ENCODE results near the gene LACC1. TPM values are rescaled to one million over a fixed set of nuclear protein-coding genes. Genes with fewer than 3 reads are reported as not detected.

LACC1 gene
- total RNA-seq, 1 experiment from 2014 or later, result 3.7 TPM

GRCh38 chr13:43835701-43836100 is 44.0 kb upstream of the LACC1 start:
- Histone ChIP-seq H2BK15ac (ENCODE audit: low read depth, low read length) (no peak overlapping the region), H3K23me2 (ENCODE audit: insufficient read length, low read depth, low read length, poor library complexity, severe bottlenecking) (no peaks in the 10 kb centered on the region), H3K9me3 (ENCODE audit: control insufficient read depth, low read depth, low read length) (no peaks in the 10 kb centered on the region), H2BK12ac (ENCODE audit: insufficient read length, low read depth, low read length) (no peak overlapping the region), H3K18ac (ENCODE audit: insufficient read length, low read depth, low read length) (no peak overlapping the region), H2BK120ac (ENCODE audit: low read depth, low read length, poor library complexity, severe bottlenecking) (no peak overlapping the region), H3K14ac (ENCODE audit: insufficient read depth, low read length) (no peak overlapping the region), H3K79me1 (ENCODE audit: insufficient read depth, low read depth, low read length, poor library complexity, severe bottlenecking) (no peaks in the 10 kb centered on the region), H4K8ac (replicated peaks; ENCODE audit: insufficient read length, low read depth, low read length) (no peak overlapping the region), H3K4me1 (ENCODE audit: insufficient read depth, low read length) (no peaks in the 10 kb centered on the region), H2AK5ac (ENCODE audit: insufficient read length, low read length) (no peak overlapping the region), H3T11ph (ENCODE audit: low read length) (no peak overlapping the region), H3K4me2 (ENCODE audit: insufficient read depth, insufficient read length, low read length) (no peak overlapping the region), H4K91ac (ENCODE audit: insufficient read length, low read depth, low read length) (no peak overlapping the region), H2BK20ac (ENCODE audit: low read depth, low read length, poor library complexity, severe bottlenecking) (no peak overlapping the region), H3K79me2 (ENCODE audit: insufficient read depth, low read length) (no peaks in the 10 kb centered on the region), H4K5ac (ENCODE audit: insufficient read length, low read depth, low read length) (no peak overlapping the region), H2BK5ac (ENCODE audit: insufficient read length, low read length) (no peak overlapping the region), H3K23ac (ENCODE audit: insufficient read length, low read depth, low read length) (no peak overlapping the region), H3K27me3 (ENCODE audit: insufficient read depth, low read length) (no peaks in the 10 kb centered on the region), H3K4ac (ENCODE audit: low read depth, low read length) (no peak overlapping the region), H2AFZ (ENCODE audit: low read length) (no peak overlapping the region), H3K27ac (ENCODE audit: insufficient read length, low read depth, low read length) (no peak overlapping the region), H3K56ac (ENCODE audit: insufficient read length, low read depth, low read length) (no peak overlapping the region), H3K9ac (ENCODE audit: extremely low read depth, insufficient read length, low read length) (no peak overlapping the region), H4K20me1 (ENCODE audit: control insufficient read depth, insufficient read depth, insufficient read length) (no peaks in the 10 kb centered on the region)
- no CpG with 5 or more reads among the region's 2 CpGs for WGBS (ENCODE audit: extremely low coverage, insufficient read length, low lambda C conversion rate)
- TF ChIP-seq CTCF (conservative IDR thresholded peaks at IDR 0.05), result no peak
- Mint-ChIP-seq H3K4me3 (no peak overlapping the region), H3K36me3 (ENCODE audit: insufficient read depth in 1 of 3, low read depth in 3 of 3) (no peaks in the 10 kb centered on the region), H3K27ac (no peak overlapping the region), H3K4me1 (no peaks in the 10 kb centered on the region), H3K9me3 (peaks cover under 1% of the 10 kb centered on the region in 2 experiments; a peak in 1 of 5 replicates), H3K27me3 (ENCODE audit: low read depth) (no peaks in the 10 kb centered on the region)
- DNase-seq, result no peak

Measured in H9 (cell line).